MM.1S (cell line): ENCODE data around the gene GOLIM4.

Experiments
- DNase-seq: peaks from one replicate; pipeline ENCODE4 v3.0.0-alpha.2; 2015
- H2AFZ ChIP-seq: fragments of 300-600 bp; sonication (generic); 2 replicates; pipeline ENCODE4 v1.6.0; 2016; ENCODE audit warnings: antibody characterized with exemption, low read length
- H3F3A ChIP-seq: fragments of 300-600 bp; sonication (generic); 2 replicates; pipeline ENCODE4 v1.6.1; 2016; ENCODE audit warnings: mild to moderate bottlenecking, antibody characterized with exemption, low read length, moderate library complexity, mixed read lengths; ENCODE audit not compliant: insufficient read depth
- H3K27ac ChIP-seq: fragments of 300-600 bp; sonication (generic); 2 replicates; pipeline ENCODE4 v1.5.1; 2016; ENCODE audit warnings: mild to moderate bottlenecking, low read length
- H3K27me3 ChIP-seq: fragments of 300-600 bp; sonication (generic); replicated peaks from 2 replicates; pipeline ENCODE4 v1.6.0; 2016; ENCODE audit warnings: low read length; ENCODE audit not compliant: insufficient read depth
- H3K36me3 ChIP-seq: fragments of 300-600 bp; sonication (generic); replicated peaks from 2 replicates; pipeline ENCODE4 v1.6.1; 2016; ENCODE audit warnings: mild to moderate bottlenecking, low read length, mixed read lengths; ENCODE audit not compliant: insufficient read depth
- H3K4me1 ChIP-seq: fragments of 300-600 bp; sonication (generic); 2 replicates; pipeline ENCODE4 v1.6.1; 2016; ENCODE audit warnings: low read length, mixed read lengths
- H3K4me2 ChIP-seq: fragments of 300-600 bp; sonication (generic); 2 replicates; pipeline ENCODE4 v1.6.0; 2016; ENCODE audit warnings: low read depth, low read length
- H3K4me3 ChIP-seq: fragments of 300-600 bp; sonication (generic); 2 replicates; pipeline ENCODE4 v1.5.1; 2016; ENCODE audit warnings: low read length, mixed read lengths
- H3K79me2 ChIP-seq: fragments of 300-600 bp; sonication (generic); 2 replicates; pipeline ENCODE4 v1.6.1; 2016; ENCODE audit warnings: mixed run types, low read length, mixed read lengths
- H3K9ac ChIP-seq: fragments of 300-600 bp; sonication (generic); 2 replicates; pipeline ENCODE4 v1.6.1; 2016; ENCODE audit warnings: low read length, mixed read lengths
- H3K9me2 ChIP-seq: fragments of 300-600 bp; sonication (generic); replicated peaks from 2 replicates; pipeline ENCODE4 v1.6.1; 2016; ENCODE audit warnings: mild to moderate bottlenecking, low read length, mixed read lengths; ENCODE audit not compliant: insufficient read depth
- H3K9me3 ChIP-seq: fragments of 300-600 bp; sonication (generic); replicated peaks from 2 replicates; pipeline ENCODE4 v1.6.1; 2016; ENCODE audit warnings: mild to moderate bottlenecking, low read length, mixed read lengths; ENCODE audit not compliant: insufficient read depth
- H4K20me1 ChIP-seq: fragments of 300-600 bp; sonication (generic); 2 replicates; pipeline ENCODE4 v1.6.1; 2016; ENCODE audit warnings: mild to moderate bottlenecking, low read length, moderate library complexity, mixed read lengths; ENCODE audit not compliant: insufficient read depth
- CTCF ChIP-seq: fragments of 300-600 bp; sonication (generic); IDR thresholded peaks from 2 replicates; pipeline ENCODE4 v1.5.1; 2016; ENCODE audit warnings: antibody characterized with exemption, low read length, mixed read lengths
- EZH2 ChIP-seq: fragments of 300-600 bp; sonication (generic); optimal IDR thresholded peaks from 2 replicates; pipeline ENCODE3; 2017; ENCODE audit warnings: low read depth, mild to moderate bottlenecking, antibody characterized with exemption, low read length, mixed read lengths
- EZH2phosphoT487 ChIP-seq: fragments of 300-600 bp; sonication (generic); IDR thresholded peaks from 2 replicates; pipeline ENCODE4 v1.6.1; 2018; ENCODE audit warnings: antibody characterized with exemption, low read length

The GOLIM4 gene

DNA sequence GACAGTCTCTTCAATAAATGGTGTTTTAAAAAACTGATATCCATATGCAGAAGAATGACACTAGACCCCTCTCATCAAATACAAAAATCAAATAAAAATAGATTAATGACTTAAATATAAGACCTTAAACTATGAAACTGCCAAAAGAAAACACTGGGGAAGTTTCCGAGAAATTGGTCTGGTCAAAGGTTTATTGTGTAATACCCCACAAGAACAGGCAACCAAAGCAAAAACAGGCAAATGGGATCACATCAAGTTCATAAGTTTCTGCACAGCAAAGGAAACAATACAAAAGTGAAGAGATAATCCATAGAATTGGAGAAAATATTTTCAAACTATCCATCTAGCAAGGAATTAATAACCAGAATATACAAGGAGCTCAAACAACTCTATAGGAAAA lies 126.2 kb downstream of the GOLIM4 start:
- TF ChIP-seq CTCF (no peak), EZH2phosphoT487 (no peak), EZH2 (no peak)
- no peak overlapping the region for H3K4me3 ChIP-seq
- H3K4me2 ChIP-seq: no peak overlapping the region

GRCh38 chr3:167967257-167968036 lies 128.3 kb downstream of the GOLIM4 start:
- Histone ChIP-seq H4K20me1 (no peaks in the 10 kb centered on the region), H3K79me2 (no peaks in the 10 kb centered on the region), H3F3A (no peaks in the 10 kb centered on the region), H3K9ac (no peak overlapping the region), H2AFZ (no peak overlapping the region), H3K27me3 (no peaks in the 10 kb centered on the region), H3K4me1 (no peaks in the 10 kb centered on the region), H3K27ac (no peak overlapping the region), H3K36me3 (no peaks in the 10 kb centered on the region), H3K9me2 (no peaks in the 10 kb centered on the region), H3K4me3 (no peak overlapping the region), H3K4me2 (no peak overlapping the region), H3K9me3 (no peaks in the 10 kb centered on the region)
- no peak for TF ChIP-seq EZH2phosphoT487
- TF ChIP-seq EZH2: no peak
- TF ChIP-seq CTCF: no peak
- no peak for DNase-seq

More for the DNA sequence above, 126.2 kb downstream of the GOLIM4 start:
- H3K9ac ChIP-seq: no peak overlapping the region
- no peaks in the 10 kb centered on the region for H3K9me3 ChIP-seq
- H3K27ac ChIP-seq: no peak overlapping the region
- no peaks in the 10 kb centered on the region for H3F3A ChIP-seq
- no peaks in the 10 kb centered on the region for H3K36me3 ChIP-seq
- no peaks in the 10 kb centered on the region for H3K4me1 ChIP-seq
- H4K20me1 ChIP-seq: no peaks in the 10 kb centered on the region
- H3K9me2 ChIP-seq: no peaks in the 10 kb centered on the region
- no peak for DNase-seq
- no peaks in the 10 kb centered on the region for H3K79me2 ChIP-seq
- no peak overlapping the region for H2AFZ ChIP-seq
- no peaks in the 10 kb centered on the region for H3K27me3 ChIP-seq
